WTC11 (cell line): Measurements from ENCODE around the gene MYO5C. TPM values are rescaled to one million over a fixed set of nuclear protein-coding genes. Genes with fewer than 3 reads are reported as not detected.

ENCODE experiments used
- ATAC-seq: fragments of 200-7000 bp; cut with Tn5 transposase; 2 replicates; pipeline ENCODE4 v1.10.0; 2021; ENCODE audit warnings: mild to moderate bottlenecking, moderate library complexity
- CTCF ChIA-PET: fragments of 300-600 bp; sonication (Branson Sonifier 250); formaldehyde crosslinking; loops from one replicate; lab custom pipeline; 2021; ENCODE audit warnings: antibody characterized with exemption; lab: Charles Lee
- POLR2A ChIA-PET: fragments of 350-600 bp; sonication (Branson Sonifier 250); formaldehyde crosslinking; loops from one replicate; lab custom pipeline; 2021; ENCODE audit warnings: antibody characterized with exemption; lab: Charles Lee
- DNase-seq: peaks from one replicate; pipeline ENCODE4 v3.0.0; 2021; ENCODE audit warnings: low spot score
- H3K27ac Mint-ChIP-seq: 2 replicates; pipeline ENCODE4 v1.8.0; 2021; ENCODE audit warnings: mixed read lengths
- H3K27me3 Mint-ChIP-seq: 2 replicates; pipeline ENCODE4 v1.8.0; 2021; ENCODE audit warnings: low read depth, mild to moderate bottlenecking, moderate library complexity, mixed read lengths
- H3K36me3 Mint-ChIP-seq: 2 replicates; pipeline ENCODE4 v1.8.0; 2021; ENCODE audit warnings: mixed read lengths
- H3K4me1 Mint-ChIP-seq: 2 replicates; pipeline ENCODE4 v1.8.0; 2022; ENCODE audit warnings: mixed read lengths
- H3K4me3 Mint-ChIP-seq: 2 replicates; pipeline ENCODE4 v1.8.0; 2021; ENCODE audit warnings: mild to moderate bottlenecking, moderate library complexity, mixed read lengths
- H3K9me3 Mint-ChIP-seq: 2 replicates; pipeline ENCODE4 v1.8.0; 2021; ENCODE audit warnings: mixed read lengths
- AR ChIP-seq: fragments of 250-450 bp; sonication (Bioruptor Pico); IDR thresholded peaks from 2 replicates; pipeline ENCODE4 v1.9.0; 2021; ENCODE audit warnings: mild to moderate bottlenecking
- FOXK1 ChIP-seq: sonication (generic); formaldehyde crosslinking; IDR thresholded peaks from 2 replicates; pipeline ENCODE4 v1.8.0; 2022; ENCODE audit warnings: mild to moderate bottlenecking, moderate library complexity, missing genetic modification reagents
- FOXP4 ChIP-seq: sonication (generic); formaldehyde crosslinking; IDR thresholded peaks from 2 replicates; pipeline ENCODE4 v1.8.0; 2022; ENCODE audit warnings: mild to moderate bottlenecking, missing genetic modification reagents
- GRHL2 ChIP-seq: fragments of 250-450 bp; sonication (Bioruptor Pico); IDR thresholded peaks from 2 replicates; pipeline ENCODE4 v1.8.0; 2022; ENCODE audit warnings: mild to moderate bottlenecking, moderate library complexity; ENCODE audit not compliant: insufficient replicate concordance, severe bottlenecking
- GTF2I ChIP-seq: fragments of 250-450 bp; sonication (Bioruptor Pico); conservative IDR thresholded peaks from 2 replicates; pipeline ENCODE4 v1.4.0; 2021; ENCODE audit warnings: mild to moderate bottlenecking
- HMGA2 ChIP-seq: fragments of 250-450 bp; sonication (Bioruptor Pico); IDR thresholded peaks from 2 replicates; pipeline ENCODE4 v1.4.0; 2021; ENCODE audit warnings: mild to moderate bottlenecking, moderate library complexity
- HMGXB4 ChIP-seq: sonication (generic); formaldehyde crosslinking; IDR thresholded peaks from 2 replicates; pipeline ENCODE4 v1.8.1; 2023; ENCODE audit warnings: mild to moderate bottlenecking, moderate library complexity, missing genetic modification reagents
- MLX ChIP-seq: sonication (generic); formaldehyde crosslinking; IDR thresholded peaks from 2 replicates; pipeline ENCODE4 v1.8.1; 2023; ENCODE audit warnings: mild to moderate bottlenecking, missing genetic modification reagents, moderate library complexity
- MXD4 ChIP-seq: fragments of 250-450 bp; sonication (Bioruptor Pico); IDR thresholded peaks from 2 replicates; pipeline ENCODE4 v1.8.0; 2021; ENCODE audit warnings: mild to moderate bottlenecking, moderate library complexity, borderline replicate concordance
- NFE2L1 ChIP-seq: sonication (generic); formaldehyde crosslinking; IDR thresholded peaks from 2 replicates; pipeline ENCODE4 v1.8.1; 2023; ENCODE audit warnings: missing genetic modification reagents
- PRRX2 ChIP-seq: fragments of 250-450 bp; sonication (Bioruptor Pico); IDR thresholded peaks from 2 replicates; pipeline ENCODE4 v1.8.0; 2021; ENCODE audit warnings: mild to moderate bottlenecking
- ZNF281 ChIP-seq: sonication (generic); formaldehyde crosslinking; IDR thresholded peaks from 2 replicates; pipeline ENCODE4 v1.8.0; 2023; ENCODE audit warnings: mild to moderate bottlenecking, missing genetic modification reagents
- total RNA-seq: library from RNA; stranded (reverse); gene quantifications from 3 replicates; pipeline ENCODE4 v1.2.3, GENCODE V29; 2021
- TF ChIP-seq, protein P1 (sequence below): fragments of 200-600 bp; IDR thresholded peaks from 2 replicates; pipeline ENCODE4 v1.8.0; 2022; ENCODE audit warnings: antibody characterized with exemption
- TF ChIP-seq, protein P2 (sequence below): fragments of 250-450 bp; sonication (Bioruptor Pico); IDR thresholded peaks from 2 replicates; pipeline ENCODE4 v2.1.2; 2022; ENCODE audit warnings: mild to moderate bottlenecking, moderate library complexity
- TF ChIP-seq, protein P3 (sequence below): sonication (generic); formaldehyde crosslinking; IDR thresholded peaks from 2 replicates; pipeline ENCODE4 v1.8.1; 2022; ENCODE audit warnings: mild to moderate bottlenecking, missing genetic modification reagents, moderate library complexity, borderline replicate concordance
- TF ChIP-seq, protein P4 (sequence below): fragments of 250-450 bp; sonication (Bioruptor Pico); conservative IDR thresholded peaks from 2 replicates; pipeline ENCODE4 v1.9.0; 2021; ENCODE audit warnings: mild to moderate bottlenecking

MYO5C gene
- total RNA-seq, 1 experiment from 2014 or later, result 25.3 TPM

- no peak for TF ChIP-seq ZNF281
- TF ChIP-seq HMGXB4, result no peak
These were observed 76.8 kb downstream of the MYO5C start (continued) for GRCh38 chr15:52218816-52219215.

- H3K9me3 Mint-ChIP-seq, result no peaks in the 10 kb centered on the region
- no peak overlapping the region for H3K4me3 Mint-ChIP-seq
- no peak overlapping the region for H3K27ac Mint-ChIP-seq
- ATAC-seq (no peak), DNase-seq (no peak)
- ChIA-PET POLR2A (interaction anchor here (0.6 kb wide), 1 partner anchor 341 kb away, joined by 5 read pairs; no protein-coding TSS in a partner anchor), CTCF (interaction anchor here (0.5 kb wide), 1 partner anchor 9 kb away, joined by 3 read pairs; no protein-coding TSS in a partner anchor)
- peaks cover 66% of the 10 kb centered on the region for H3K36me3 Mint-ChIP-seq
- H3K4me1 Mint-ChIP-seq, result no peaks in the 10 kb centered on the region
- H3K27me3 Mint-ChIP-seq, result no peaks in the 10 kb centered on the region
- TF ChIP-seq, protein P1, sequence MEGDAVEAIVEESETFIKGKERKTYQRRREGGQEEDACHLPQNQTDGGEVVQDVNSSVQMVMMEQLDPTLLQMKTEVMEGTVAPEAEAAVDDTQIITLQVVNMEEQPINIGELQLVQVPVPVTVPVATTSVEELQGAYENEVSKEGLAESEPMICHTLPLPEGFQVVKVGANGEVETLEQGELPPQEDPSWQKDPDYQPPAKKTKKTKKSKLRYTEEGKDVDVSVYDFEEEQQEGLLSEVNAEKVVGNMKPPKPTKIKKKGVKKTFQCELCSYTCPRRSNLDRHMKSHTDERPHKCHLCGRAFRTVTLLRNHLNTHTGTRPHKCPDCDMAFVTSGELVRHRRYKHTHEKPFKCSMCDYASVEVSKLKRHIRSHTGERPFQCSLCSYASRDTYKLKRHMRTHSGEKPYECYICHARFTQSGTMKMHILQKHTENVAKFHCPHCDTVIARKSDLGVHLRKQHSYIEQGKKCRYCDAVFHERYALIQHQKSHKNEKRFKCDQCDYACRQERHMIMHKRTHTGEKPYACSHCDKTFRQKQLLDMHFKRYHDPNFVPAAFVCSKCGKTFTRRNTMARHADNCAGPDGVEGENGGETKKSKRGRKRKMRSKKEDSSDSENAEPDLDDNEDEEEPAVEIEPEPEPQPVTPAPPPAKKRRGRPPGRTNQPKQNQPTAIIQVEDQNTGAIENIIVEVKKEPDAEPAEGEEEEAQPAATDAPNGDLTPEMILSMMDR, result no peak
- TF ChIP-seq, protein P2, sequence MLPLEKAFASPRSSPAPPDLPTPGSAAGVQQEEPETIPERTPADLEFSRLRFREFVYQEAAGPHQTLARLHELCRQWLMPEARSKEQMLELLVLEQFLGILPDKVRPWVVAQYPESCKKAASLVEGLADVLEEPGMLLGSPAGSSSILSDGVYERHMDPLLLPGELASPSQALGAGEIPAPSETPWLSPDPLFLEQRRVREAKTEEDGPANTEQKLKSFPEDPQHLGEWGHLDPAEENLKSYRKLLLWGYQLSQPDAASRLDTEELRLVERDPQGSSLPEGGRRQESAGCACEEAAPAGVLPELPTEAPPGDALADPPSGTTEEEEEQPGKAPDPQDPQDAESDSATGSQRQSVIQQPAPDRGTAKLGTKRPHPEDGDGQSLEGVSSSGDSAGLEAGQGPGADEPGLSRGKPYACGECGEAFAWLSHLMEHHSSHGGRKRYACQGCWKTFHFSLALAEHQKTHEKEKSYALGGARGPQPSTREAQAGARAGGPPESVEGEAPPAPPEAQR (CRISPR knock-in tag), result no peak
- TF ChIP-seq FOXP4 (CRISPR knock-in tag) (no peak), GTF2I (CRISPR knock-in tag) (no peak), MXD4 (no peak), HMGA2 (CRISPR knock-in tag) (no peak), PRRX2 (CRISPR knock-in tag) (no peak), NFE2L1 (no peak), FOXK1 (CRISPR knock-in tag) (no peak), GRHL2 (CRISPR knock-in tag) (no peak), AR (CRISPR knock-in tag) (no peak), MLX (CRISPR knock-in tag) (no peak)
- TF ChIP-seq, protein P3, sequence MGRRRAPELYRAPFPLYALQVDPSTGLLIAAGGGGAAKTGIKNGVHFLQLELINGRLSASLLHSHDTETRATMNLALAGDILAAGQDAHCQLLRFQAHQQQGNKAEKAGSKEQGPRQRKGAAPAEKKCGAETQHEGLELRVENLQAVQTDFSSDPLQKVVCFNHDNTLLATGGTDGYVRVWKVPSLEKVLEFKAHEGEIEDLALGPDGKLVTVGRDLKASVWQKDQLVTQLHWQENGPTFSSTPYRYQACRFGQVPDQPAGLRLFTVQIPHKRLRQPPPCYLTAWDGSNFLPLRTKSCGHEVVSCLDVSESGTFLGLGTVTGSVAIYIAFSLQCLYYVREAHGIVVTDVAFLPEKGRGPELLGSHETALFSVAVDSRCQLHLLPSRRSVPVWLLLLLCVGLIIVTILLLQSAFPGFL (CRISPR knock-in tag), result no peak
- TF ChIP-seq, protein P4, sequence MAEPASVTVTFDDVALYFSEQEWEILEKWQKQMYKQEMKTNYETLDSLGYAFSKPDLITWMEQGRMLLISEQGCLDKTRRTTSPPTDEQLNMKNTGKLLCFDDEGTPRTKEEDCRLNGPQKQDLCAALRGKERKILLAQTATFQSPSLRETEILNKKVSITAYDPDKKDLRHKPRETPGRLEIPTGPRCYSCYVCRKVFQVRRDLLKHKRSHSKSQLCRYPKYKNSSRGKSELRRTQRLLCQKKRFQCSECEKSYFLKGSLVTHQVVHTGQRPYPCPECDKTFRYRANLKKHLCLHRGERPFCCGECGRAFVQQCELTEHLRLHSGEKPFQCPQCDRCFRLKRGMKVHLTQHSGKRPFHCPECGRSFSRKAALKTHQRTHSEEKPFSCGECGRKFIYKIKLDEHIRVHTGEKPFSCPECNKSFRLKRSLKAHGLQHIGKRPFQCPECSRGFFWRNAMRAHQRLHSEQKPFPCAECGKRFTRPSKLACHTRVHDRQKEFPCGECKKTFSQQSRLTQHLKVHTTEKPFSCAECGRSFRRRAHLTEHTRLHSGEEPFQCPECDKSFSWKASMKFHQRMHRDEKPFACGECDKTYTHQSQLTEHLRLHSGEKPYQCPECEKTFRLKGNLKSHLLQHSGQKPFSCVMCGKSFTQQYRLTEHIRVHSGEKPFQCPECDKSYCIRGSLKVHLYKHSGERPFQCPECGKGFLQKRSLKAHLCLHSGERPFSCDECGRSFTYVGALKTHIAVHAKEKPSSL (CRISPR knock-in tag), result no peak
These were observed 77.2 kb downstream of the MYO5C start for GRCh38 chr15:52218371-52218770.
